ENCODE measurements around the gene TEX29. TPM values are rescaled to one million over a fixed set of nuclear protein-coding genes. Genes with fewer than 3 reads are reported as not detected.

The TEX29 gene
- total RNA-seq, 3 donors from 2014 or later (not counting 1 experiment from before 2014, with no cell fraction given), result not detected

- no peaks in the 10 kb centered on the region for H3K27me3 Mint-ChIP-seq (ENCODE audit: low read depth in 2 of 2)
- H3K9me3 Mint-ChIP-seq, result no peaks in the 10 kb centered on the region
- H3K4me3 ChIP-seq (ENCODE audit: low read length), result no peak overlapping the region
- intact Hi-C loops (cut with micrococcal nuclease), result no loop called here
- no peaks in the 10 kb centered on the region for H3K36me3 ChIP-seq (ENCODE audit: control insufficient read depth, insufficient read depth, low read length)
- H3K27me3 ChIP-seq (ENCODE audit: control insufficient read depth, insufficient read depth, low read length), result no peaks in the 10 kb centered on the region
- H3K4me1 ChIP-seq (ENCODE audit: control insufficient read depth, insufficient read depth, low read length), result no peaks in the 10 kb centered on the region
- H3K4me3 Mint-ChIP-seq, result no peak overlapping the region
- WGBS (ENCODE audit: insufficient coverage), result 95% methylated on average over 5 of the region's 5 CpGs
- H3K27ac Mint-ChIP-seq, result no peak overlapping the region
- H3K4me1 Mint-ChIP-seq, result peaks cover 0 to 6% of the 10 kb centered on the region in 2 donors
- DNase-seq, result no peak
- H3K36me3 Mint-ChIP-seq, result no peaks in the 10 kb centered on the region
- no peak overlapping the region for H3K27ac ChIP-seq (ENCODE audit: low read length)
- ATAC-seq, result no peak
- no peaks in the 10 kb centered on the region for H3K9me3 ChIP-seq (ENCODE audit: control insufficient read depth, insufficient read depth, low read length)
- TF ChIP-seq, protein P1, sequence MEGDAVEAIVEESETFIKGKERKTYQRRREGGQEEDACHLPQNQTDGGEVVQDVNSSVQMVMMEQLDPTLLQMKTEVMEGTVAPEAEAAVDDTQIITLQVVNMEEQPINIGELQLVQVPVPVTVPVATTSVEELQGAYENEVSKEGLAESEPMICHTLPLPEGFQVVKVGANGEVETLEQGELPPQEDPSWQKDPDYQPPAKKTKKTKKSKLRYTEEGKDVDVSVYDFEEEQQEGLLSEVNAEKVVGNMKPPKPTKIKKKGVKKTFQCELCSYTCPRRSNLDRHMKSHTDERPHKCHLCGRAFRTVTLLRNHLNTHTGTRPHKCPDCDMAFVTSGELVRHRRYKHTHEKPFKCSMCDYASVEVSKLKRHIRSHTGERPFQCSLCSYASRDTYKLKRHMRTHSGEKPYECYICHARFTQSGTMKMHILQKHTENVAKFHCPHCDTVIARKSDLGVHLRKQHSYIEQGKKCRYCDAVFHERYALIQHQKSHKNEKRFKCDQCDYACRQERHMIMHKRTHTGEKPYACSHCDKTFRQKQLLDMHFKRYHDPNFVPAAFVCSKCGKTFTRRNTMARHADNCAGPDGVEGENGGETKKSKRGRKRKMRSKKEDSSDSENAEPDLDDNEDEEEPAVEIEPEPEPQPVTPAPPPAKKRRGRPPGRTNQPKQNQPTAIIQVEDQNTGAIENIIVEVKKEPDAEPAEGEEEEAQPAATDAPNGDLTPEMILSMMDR (IDR thresholded peaks at IDR 0.05), result no peak
These were observed 21.4 kb downstream of the TEX29 start for GRCh38 chr13:111341886-111342285.

DNA sequence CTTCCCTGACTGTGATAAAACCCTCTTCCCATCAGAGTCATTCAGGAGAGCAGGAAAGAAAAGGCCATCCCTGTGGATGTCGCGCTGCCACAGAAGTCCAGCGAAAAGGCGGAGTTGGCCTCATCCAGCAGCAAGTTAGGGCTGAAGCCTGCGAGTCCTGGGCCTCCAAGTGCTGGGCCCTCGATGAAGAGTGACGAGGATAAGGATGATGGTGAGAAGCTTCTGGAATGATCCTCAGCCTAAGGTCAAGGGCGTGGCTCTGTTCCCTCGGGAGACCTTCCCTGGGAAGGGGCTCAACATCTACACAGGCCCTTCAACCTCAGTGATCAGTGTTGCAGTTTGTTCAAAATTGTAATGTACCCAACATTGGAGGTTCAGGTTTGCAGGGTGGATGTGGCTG, 22.3 kb downstream of the TEX29 start:
- H3K27ac Mint-ChIP-seq, result no peak overlapping the region
- H3K4me1 Mint-ChIP-seq, result peaks cover 0 to 6% of the 10 kb centered on the region in 2 donors
- WGBS (ENCODE audit: insufficient coverage), result 98% methylated on average over 9 of the region's 9 CpGs
- H3K36me3 Mint-ChIP-seq, result no peaks in the 10 kb centered on the region
- TF ChIP-seq, protein P1 (IDR thresholded peaks at IDR 0.05), result no peak
- H3K27me3 ChIP-seq (ENCODE audit: control insufficient read depth, insufficient read depth, low read length), result no peaks in the 10 kb centered on the region
- no peak for DNase-seq
- H3K27ac ChIP-seq (ENCODE audit: low read length), result no peak overlapping the region
- H3K4me1 ChIP-seq (ENCODE audit: control insufficient read depth, insufficient read depth, low read length), result no peaks in the 10 kb centered on the region
- H3K36me3 ChIP-seq (ENCODE audit: control insufficient read depth, insufficient read depth, low read length), result no peaks in the 10 kb centered on the region
- H3K4me3 Mint-ChIP-seq, result no peak overlapping the region
- H3K27me3 Mint-ChIP-seq (ENCODE audit: low read depth in 2 of 2), result no peaks in the 10 kb centered on the region
- H3K9me3 ChIP-seq (ENCODE audit: control insufficient read depth, insufficient read depth, low read length), result no peaks in the 10 kb centered on the region
- H3K9me3 Mint-ChIP-seq, result no peaks in the 10 kb centered on the region
- no peak overlapping the region for H3K4me3 ChIP-seq (ENCODE audit: low read length)
- intact Hi-C loops (cut with micrococcal nuclease), result no loop called here
- no peak for ATAC-seq

DNA sequence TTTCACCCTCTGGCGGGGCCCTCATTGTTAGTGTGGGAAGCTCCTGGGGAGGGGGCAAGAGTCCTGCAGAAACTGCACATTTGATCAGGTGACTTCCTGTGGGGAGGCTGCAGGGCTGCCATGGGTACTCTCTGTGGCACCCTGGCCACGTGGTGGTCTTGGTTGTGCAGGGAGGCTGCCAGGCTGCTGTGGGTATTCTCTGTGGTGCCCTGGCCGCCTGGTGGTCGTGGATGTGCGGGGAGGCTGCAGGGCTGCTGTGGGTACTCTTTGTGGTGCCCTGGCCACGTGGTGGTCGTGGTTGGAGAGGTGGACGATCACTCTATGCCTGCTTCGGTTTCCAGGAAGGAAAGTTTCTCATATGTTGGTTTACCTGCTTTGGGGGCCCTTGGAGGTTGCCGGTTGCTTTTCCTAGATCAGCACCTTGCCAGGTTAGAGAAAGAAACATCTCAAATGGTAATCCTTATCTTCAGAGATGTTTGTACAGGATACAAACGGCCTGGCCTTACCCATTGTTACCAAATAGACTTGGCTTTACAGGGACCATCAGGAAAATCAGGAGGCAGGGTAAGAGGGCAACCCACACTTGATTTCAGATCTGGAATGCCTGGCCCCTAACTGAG, 22.9 kb downstream of the TEX29 start:
- H3K36me3 Mint-ChIP-seq, result no peaks in the 10 kb centered on the region
- H3K27ac Mint-ChIP-seq, result no peak overlapping the region
- no peaks in the 10 kb centered on the region for H3K9me3 Mint-ChIP-seq
- H3K4me1 Mint-ChIP-seq, result peaks cover 0 to 6% of the 10 kb centered on the region in 2 donors
- Histone ChIP-seq H3K27ac (ENCODE audit: low read length) (no peak overlapping the region), H3K36me3 (ENCODE audit: control insufficient read depth, insufficient read depth, low read length) (no peaks in the 10 kb centered on the region), H3K9me3 (ENCODE audit: control insufficient read depth, insufficient read depth, low read length) (no peaks in the 10 kb centered on the region), H3K4me1 (ENCODE audit: control insufficient read depth, insufficient read depth, low read length) (no peaks in the 10 kb centered on the region), H3K27me3 (ENCODE audit: control insufficient read depth, insufficient read depth, low read length) (no peaks in the 10 kb centered on the region), H3K4me3 (ENCODE audit: low read length) (no peak overlapping the region)
- H3K27me3 Mint-ChIP-seq (ENCODE audit: low read depth in 2 of 2), result no peaks in the 10 kb centered on the region
- WGBS (ENCODE audit: insufficient coverage), result 48% methylated on average over 11 of the region's 11 CpGs
- DNase-seq, result no peak
- intact Hi-C loops (cut with micrococcal nuclease), result no loop called here
- no peak for ATAC-seq
- no peak overlapping the region for H3K4me3 Mint-ChIP-seq
- TF ChIP-seq, protein P1 (IDR thresholded peaks at IDR 0.05), result no peak
